Testis (tissue), 2 donors: ENCODE data around the gene GRID1.

Experiments
- POLR2A ChIP-seq: fragments of 450-650 bp; IDR thresholded peaks from one replicate; pipeline ENCODE4 v1.6.1; 2017; ENCODE audit warnings: antibody characterized with exemption, mild to moderate bottlenecking, moderate library complexity
- TF ChIP-seq, protein P1 (sequence below), 3 experiments: fragments of 450-650 bp in 2 of 3; fragments of 200-600 bp in 1 of 3; sonication (generic) in 1 of 3; IDR thresholded peaks; one replicate each; pipeline ENCODE4 v1.5.1; 2016 to 2019; ENCODE audit warnings: antibody characterized with exemption in 3 of 3, mild to moderate bottlenecking in 2 of 3, moderate library complexity in 1 of 3

- TF ChIP-seq POLR2A, result no peak
- TF ChIP-seq, protein P1, sequence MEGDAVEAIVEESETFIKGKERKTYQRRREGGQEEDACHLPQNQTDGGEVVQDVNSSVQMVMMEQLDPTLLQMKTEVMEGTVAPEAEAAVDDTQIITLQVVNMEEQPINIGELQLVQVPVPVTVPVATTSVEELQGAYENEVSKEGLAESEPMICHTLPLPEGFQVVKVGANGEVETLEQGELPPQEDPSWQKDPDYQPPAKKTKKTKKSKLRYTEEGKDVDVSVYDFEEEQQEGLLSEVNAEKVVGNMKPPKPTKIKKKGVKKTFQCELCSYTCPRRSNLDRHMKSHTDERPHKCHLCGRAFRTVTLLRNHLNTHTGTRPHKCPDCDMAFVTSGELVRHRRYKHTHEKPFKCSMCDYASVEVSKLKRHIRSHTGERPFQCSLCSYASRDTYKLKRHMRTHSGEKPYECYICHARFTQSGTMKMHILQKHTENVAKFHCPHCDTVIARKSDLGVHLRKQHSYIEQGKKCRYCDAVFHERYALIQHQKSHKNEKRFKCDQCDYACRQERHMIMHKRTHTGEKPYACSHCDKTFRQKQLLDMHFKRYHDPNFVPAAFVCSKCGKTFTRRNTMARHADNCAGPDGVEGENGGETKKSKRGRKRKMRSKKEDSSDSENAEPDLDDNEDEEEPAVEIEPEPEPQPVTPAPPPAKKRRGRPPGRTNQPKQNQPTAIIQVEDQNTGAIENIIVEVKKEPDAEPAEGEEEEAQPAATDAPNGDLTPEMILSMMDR (IDR thresholded peaks at IDR 0.05), result no peak
Measured at GRCh38 chr10:86200867-86201266, 165.7 kb downstream of the GRID1 start.
